GM19240 (cell line): ENCODE data around the gene RIPK3.

ENCODE experiments used
- DNase-seq: peaks from one replicate; pipeline ENCODE4 v3.0.0; 2011; ENCODE audit warnings: low spot score; ENCODE audit not compliant: insufficient read length

RIPK3 gene

GRCh38 chr14:24324024-24324423 lies 15.8 kb downstream of the RIPK3 start:
- DNase-seq = no peak

- no peak for DNase-seq
Measured at GRCh38 chr14:24323341-24323740, 16.4 kb downstream of the RIPK3 start.

- DNase-seq = no peak
Measured at GRCh38 chr14:24322672-24323071, 17.1 kb downstream of the RIPK3 start.

DNA sequence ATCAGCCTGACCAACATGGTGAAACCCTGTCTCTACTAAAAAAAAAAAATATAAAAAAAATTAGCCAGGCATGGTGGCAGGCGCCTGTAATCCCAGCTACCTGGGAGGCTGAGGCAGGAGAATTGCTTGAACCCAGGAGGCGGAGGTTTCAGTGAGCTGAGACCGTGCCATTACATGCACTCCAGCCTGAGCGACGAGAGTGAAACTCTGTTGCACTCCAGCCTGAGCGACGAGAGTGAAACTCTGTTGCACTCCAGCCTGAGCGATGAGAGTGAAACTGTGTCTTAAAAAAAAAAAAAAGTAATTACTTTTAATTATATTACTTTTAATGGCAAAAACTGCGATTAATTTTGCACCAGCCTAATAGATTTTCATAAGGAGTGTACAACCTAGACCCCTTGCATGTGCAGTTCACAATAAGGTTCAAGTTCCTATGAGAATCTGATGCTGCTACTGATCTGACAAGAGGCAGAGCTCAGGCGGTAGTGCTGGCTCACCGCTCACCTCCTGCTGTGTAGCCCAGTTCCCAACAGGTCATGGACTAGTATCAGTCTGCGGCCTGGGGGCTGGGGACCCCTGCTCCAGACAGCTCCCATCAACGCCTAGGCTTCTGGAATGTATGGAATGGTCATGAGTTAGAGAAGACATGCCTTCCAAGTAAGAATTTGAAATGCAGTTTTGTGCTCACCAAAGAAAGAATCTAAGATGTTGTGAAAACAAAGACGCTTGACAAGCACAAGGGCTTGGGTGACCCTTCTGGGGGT lies 18.4 kb downstream of the RIPK3 start:
- DNase-seq = no peak

GRCh38 chr14:24317141-24317928 lies 22.5 kb downstream of the RIPK3 start:
- DNase-seq = no peak

- DNase-seq = no peak
Measured at GRCh38 chr14:24316597-24316950, 23.2 kb downstream of the RIPK3 start.

DNA sequence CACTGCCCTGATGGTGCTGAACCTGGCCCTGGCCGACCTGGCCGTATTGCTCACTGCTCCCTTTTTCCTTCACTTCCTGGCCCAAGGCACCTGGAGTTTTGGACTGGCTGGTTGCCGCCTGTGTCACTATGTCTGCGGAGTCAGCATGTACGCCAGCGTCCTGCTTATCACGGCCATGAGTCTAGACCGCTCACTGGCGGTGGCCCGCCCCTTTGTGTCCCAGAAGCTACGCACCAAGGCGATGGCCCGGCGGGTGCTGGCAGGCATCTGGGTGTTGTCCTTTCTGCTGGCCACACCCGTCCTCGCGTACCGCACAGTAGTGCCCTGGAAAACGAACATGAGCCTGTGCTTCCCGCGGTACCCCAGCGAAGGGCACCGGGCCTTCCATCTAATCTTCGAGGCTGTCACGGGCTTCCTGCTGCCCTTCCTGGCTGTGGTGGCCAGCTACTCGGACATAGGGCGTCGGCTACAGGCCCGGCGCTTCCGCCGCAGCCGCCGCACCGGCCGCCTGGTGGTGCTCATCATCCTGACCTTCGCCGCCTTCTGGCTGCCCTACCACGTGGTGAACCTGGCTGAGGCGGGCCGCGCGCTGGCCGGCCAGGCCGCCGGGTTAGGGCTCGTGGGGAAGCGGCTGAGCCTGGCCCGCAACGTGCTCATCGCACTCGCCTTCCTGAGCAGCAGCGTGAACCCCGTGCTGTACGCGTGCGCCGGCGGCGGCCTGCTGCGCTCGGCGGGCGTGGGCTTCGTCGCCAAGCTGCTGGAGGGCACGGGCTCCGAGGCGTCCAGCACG lies 23.8 kb downstream of the RIPK3 start:
- no peak for DNase-seq

GRCh38 chr14:24315243-24315806 lies 24.5 kb downstream of the RIPK3 start:
- no peak for DNase-seq

- DNase-seq = no peak
Measured at GRCh38 chr14:24314377-24315193, 25.2 kb downstream of the RIPK3 start.

- no peak for DNase-seq
Measured at GRCh38 chr14:24313913-24314312, 25.9 kb downstream of the RIPK3 start.

DNA sequence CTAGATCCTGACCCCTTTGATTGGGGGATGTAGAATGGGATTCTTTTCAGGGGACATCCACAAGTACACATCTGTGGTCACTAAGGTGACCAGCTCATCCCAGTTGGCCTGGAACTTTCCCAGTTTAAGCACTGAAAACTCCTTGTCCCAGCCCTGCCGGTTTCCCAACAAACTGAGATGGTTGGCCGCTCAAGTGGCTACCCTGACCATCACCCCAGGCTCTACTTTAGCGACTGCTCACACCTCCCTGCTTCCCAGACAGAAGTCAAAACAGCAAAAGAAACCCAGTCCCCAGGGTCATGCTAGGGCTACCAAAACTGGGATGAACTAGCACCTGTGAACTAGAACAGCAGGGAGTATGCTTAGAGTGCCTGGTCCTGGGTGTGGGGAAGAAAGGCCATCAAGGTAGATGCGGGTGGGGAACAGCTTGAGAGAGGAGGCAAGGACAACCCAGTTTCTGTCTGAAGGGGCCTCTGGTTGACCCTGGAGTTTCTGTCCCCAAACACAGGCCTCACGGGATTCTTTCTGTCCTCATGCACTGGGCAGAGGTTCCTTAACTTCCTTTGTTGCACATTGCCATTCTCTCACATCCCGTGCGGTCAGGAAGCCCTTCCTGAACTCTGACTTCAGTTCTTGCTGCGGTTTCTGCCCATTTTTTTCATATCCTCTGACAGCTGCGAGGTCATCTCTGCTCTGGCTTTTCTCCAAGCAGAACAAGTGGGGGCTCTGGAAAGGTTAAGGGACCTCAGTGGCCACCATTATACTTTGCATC lies 26.9 kb downstream of the RIPK3 start:
- DNase-seq = peak; percentile 46

GRCh38 chr14:24311837-24312615 lies 27.8 kb downstream of the RIPK3 start:
- DNase-seq = no peak

DNA sequence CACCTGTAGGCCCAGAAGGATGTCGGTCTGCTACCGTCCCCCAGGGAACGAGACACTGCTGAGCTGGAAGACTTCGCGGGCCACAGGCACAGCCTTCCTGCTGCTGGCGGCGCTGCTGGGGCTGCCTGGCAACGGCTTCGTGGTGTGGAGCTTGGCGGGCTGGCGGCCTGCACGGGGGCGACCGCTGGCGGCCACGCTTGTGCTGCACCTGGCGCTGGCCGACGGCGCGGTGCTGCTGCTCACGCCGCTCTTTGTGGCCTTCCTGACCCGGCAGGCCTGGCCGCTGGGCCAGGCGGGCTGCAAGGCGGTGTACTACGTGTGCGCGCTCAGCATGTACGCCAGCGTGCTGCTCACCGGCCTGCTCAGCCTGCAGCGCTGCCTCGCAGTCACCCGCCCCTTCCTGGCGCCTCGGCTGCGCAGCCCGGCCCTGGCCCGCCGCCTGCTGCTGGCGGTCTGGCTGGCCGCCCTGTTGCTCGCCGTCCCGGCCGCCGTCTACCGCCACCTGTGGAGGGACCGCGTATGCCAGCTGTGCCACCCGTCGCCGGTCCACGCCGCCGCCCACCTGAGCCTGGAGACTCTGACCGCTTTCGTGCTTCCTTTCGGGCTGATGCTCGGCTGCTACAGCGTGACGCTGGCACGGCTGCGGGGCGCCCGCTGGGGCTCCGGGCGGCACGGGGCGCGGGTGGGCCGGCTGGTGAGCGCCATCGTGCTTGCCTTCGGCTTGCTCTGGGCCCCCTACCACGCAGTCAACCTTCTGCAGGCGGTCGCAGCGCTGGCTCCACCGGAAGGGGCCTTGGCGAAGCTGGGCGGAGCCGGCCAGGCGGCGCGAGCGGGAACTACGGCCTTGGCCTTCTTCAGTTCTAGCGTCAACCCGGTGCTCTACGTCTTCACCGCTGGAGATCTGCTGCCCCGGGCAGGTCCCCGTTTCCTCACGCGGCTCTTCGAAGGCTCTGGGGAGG lies 28.9 kb downstream of the RIPK3 start, which contains the start of gene LTB4R:
Gene LTB4R, plus strand, starts transcription at position 857 of the 959 bp plus-strand sequence. CDS start 4,150 bp downstream, outside the sequence.
- DNase-seq = peak; percentile 55

DNA sequence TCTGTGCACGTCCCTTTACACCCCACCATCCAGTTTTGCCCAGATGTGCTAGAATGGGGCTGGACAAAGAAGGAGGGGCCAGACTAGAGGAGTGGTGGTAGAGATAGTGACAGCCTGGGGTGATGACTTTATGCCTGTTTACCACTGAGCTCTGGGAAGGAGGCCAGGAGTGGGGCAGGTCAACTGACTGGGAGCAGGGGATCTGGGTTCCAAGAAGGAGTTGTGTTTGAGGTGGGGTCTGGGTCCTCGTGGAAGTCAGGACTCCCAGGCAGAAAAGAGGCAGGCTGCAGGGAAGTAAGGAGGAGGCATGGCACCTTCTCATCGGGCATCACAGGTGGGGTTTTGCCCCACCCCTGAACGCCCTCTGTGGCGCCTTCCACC lies 29.5 kb downstream of the RIPK3 start:
- no peak for DNase-seq

DNA sequence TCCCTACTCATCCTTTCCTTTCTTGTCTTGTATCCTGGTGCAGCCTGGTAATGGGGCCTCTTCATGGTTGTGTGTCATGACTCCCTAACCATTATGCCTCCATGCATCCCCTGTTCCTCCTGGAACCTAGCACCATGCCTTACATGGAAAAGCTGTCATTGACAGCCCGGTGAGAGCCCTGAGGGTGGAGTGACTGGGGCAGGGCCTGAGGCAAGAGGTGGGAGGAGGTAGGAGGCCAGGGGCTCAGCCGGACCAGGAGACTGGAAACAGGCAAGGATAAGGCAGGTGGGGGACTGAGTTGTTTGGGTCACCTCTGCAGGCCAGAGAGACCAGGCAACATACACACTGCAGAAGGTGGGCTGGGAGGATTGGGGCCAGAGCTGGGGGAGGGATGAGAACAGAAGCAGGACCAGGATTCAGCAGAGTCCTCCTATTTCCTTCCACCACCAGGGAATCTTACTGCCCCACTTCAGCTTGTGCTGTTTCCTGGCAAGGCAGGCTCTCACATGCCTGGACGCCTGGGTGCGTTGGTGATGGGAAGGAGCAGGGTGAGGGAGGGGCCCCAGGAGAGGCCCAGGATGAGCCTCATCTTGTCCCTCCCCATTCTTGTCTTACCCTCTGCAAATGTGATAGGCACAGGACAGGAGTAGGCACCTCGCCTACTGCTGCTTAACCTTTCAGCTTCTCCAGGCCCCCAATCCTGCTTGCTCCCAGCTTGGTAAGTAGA lies 30.1 kb downstream of the RIPK3 start, which contains the start of gene LTB4R2:
Gene LTB4R2, plus strand, starts transcription at position 603 of the 727 bp plus-strand sequence. CDS start 525 bp downstream, outside the sequence.
- no peak for DNase-seq

DNA sequence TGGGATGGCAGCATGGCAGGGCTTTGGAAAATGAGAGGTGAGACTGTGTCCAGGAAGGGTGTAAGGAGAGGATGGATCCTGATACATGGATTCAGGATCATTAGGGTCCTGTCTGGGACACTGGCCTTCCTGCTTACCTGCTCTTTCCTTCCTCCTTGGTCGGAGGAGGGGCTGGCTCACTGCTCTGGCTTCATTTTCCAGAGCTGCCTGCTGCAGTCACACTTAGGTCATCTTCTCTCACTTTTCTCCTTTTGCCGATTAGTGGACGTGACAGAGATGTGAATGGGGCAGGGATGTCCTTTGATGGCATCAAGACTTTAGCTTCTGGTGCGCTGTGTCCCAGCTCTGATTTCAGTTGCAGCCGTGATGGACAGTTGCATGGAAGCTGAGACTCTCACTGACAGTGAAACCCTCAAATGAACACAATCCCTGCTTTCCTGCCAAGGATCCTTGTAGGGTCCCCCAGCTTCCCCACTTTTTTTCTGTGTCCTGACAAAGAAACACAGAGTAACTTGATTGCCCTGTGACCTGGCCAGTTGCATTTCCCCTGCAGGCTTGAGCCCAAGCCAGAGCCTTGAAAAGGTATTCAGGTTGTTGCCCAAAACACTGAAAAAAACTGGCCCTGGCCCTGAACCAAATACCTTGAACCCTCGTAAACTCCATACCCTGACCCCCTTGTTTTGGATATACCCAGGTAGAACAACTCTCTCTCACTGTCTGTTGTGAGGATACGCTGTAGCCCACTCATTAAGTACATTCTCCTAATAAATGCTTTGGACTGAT lies 31.3 kb downstream of the RIPK3 start:
- DNase-seq = no peak
